ENCODE measurements around the gene CPA5. TPM values are rescaled to one million over a fixed set of nuclear protein-coding genes. Genes with fewer than 3 reads are reported as not detected.

Gene CPA5
- total and polyA plus RNA-seq, 2 experiments from 2014 or later, result not detected

- Histone ChIP-seq H3K27ac (ENCODE audit: low read depth) (no peak overlapping the region), H2AFZ (no peak overlapping the region)
- no peak overlapping the region for H3K4me3 Mint-ChIP-seq
Observed at GRCh38 chr7:130353196-130353595, 8.6 kb downstream of the CPA5 start.

GRCh38 chr7:130356121-130356875 lies 11.7 kb downstream of the CPA5 start:
- peaks cover 16% of the 10 kb centered on the region for H3K9me3 Mint-ChIP-seq
- DNase-seq (ENCODE audit: low spot score) (peak; percentile 88), ATAC-seq (peak; percentile 90)
- H3F3A ChIP-seq (replicated peaks; ENCODE audit: low read depth), result no peaks in the 10 kb centered on the region
- H3K27me3 ChIP-seq (ENCODE audit: insufficient read depth), result no peaks in the 10 kb centered on the region
- 0 out of 2 replicates have a peak, but pooled peaks cover 5% of the 10 kb centered on the region for H3K9me2 ChIP-seq (ENCODE audit: insufficient read depth)
- 0 out of 2 replicates have a peak overlapping the region, but pooled peaks have one; percentile 60 for H3K27ac ChIP-seq (ENCODE audit: low read depth)
- peaks cover 13% of the 10 kb centered on the region; the same call in 2 of the 3 replicates for H3K36me3 Mint-ChIP-seq (ENCODE audit: low read depth)
- H3K36me3 ChIP-seq (ENCODE audit: insufficient read depth), result no peaks in the 10 kb centered on the region
- H4K20me1 ChIP-seq (replicated peaks; ENCODE audit: insufficient read depth), result no peaks in the 10 kb centered on the region
- no peak overlapping the region for H3K4me3 ChIP-seq
- H3K79me2 ChIP-seq (replicated peaks; ENCODE audit: insufficient read depth), result no peaks in the 10 kb centered on the region
- H3K4me2 ChIP-seq, result peak overlapping the region; percentile 42; the same call in 1 of the 2 replicates
- peaks cover 20% of the 10 kb centered on the region for H3K27me3 Mint-ChIP-seq (ENCODE audit: insufficient read depth, low read depth, poor library complexity)
- H3K4me1 ChIP-seq (ENCODE audit: insufficient read depth), result peaks cover 19% of the 10 kb centered on the region
- H3K4me3 Mint-ChIP-seq, result no peak overlapping the region; the same call in 2 of the 3 replicates
- peak overlapping the region; percentile 79 for H3K27ac Mint-ChIP-seq
- H3K4me1 Mint-ChIP-seq, result peaks cover 37% of the 10 kb centered on the region
- peak overlapping the region; percentile 92 for H2AFZ ChIP-seq
- TF ChIP-seq ZNF114 (CRISPR knock-in tag; IDR thresholded peaks at IDR 0.05) (no peak), CTCF (conservative IDR thresholded peaks at IDR 0.05; ENCODE audit: low read depth in 2 of 2) (no peak), STAT1 (IDR thresholded peaks at IDR 0.05; ENCODE audit: unreplicated experiment) (no peak), EZH2 (IDR thresholded peaks at IDR 0.05; ENCODE audit: low read depth, unreplicated experiment) (no peak), ZNF462 (CRISPR knock-in tag; IDR thresholded peaks at IDR 0.05) (no peak)

More at GRCh38 chr7:130353196-130353595, 8.6 kb downstream of the CPA5 start:
- Mint-ChIP-seq H3K27me3 (ENCODE audit: insufficient read depth, low read depth, poor library complexity) (peaks cover 22% of the 10 kb centered on the region), H3K4me1 (peaks cover 49% of the 10 kb centered on the region), H3K36me3 (ENCODE audit: low read depth) (no peaks in the 10 kb centered on the region; the same call in 2 of the 3 replicates), H3K9me3 (0 out of 3 replicates have a peak, but pooled peaks cover 3% of the 10 kb centered on the region), H3K27ac (no peak overlapping the region)
- ATAC-seq (no peak), DNase-seq (ENCODE audit: low spot score) (no peak)
- H3K36me3 ChIP-seq (ENCODE audit: insufficient read depth), result no peaks in the 10 kb centered on the region
- H4K20me1 ChIP-seq (replicated peaks; ENCODE audit: insufficient read depth), result no peaks in the 10 kb centered on the region
- 0 out of 2 replicates have a peak, but pooled peaks cover 5% of the 10 kb centered on the region for H3K9me2 ChIP-seq (ENCODE audit: insufficient read depth)
- no peaks in the 10 kb centered on the region for H3K27me3 ChIP-seq (ENCODE audit: insufficient read depth)
- no peaks in the 10 kb centered on the region for H3K79me2 ChIP-seq (replicated peaks; ENCODE audit: insufficient read depth)
- peak; percentile 8 to 46; a peak in 2 of 4 replicates for TF ChIP-seq CTCF (conservative IDR thresholded peaks at IDR 0.05; ENCODE audit: low read depth in 2 of 2)
- TF ChIP-seq CREB1 (CRISPR knock-in tag; IDR thresholded peaks at IDR 0.05; ENCODE audit: low read depth), result no peak
- H3F3A ChIP-seq (replicated peaks; ENCODE audit: low read depth), result no peaks in the 10 kb centered on the region
- H3K4me1 ChIP-seq (ENCODE audit: insufficient read depth), result peaks cover 20% of the 10 kb centered on the region
- no peak overlapping the region for H3K4me3 ChIP-seq
- H3K4me2 ChIP-seq, result no peak overlapping the region

Measured in GM23338 (cell line).